ENCODE results near the gene ARSB.

The ARSB gene

GRCh38 chr5:78927657-78928282, 57.3 kb downstream of the ARSB start:
- no peak for TF ChIP-seq CTCF (conservative IDR thresholded peaks at IDR 0.05; ENCODE audit: low read depth, low read length)
- Histone ChIP-seq H3K4me2 (no peak overlapping the region), H3K9ac (no peak overlapping the region), H3K27ac (no peak overlapping the region), H2AFZ (ENCODE audit: low read depth) (no peak overlapping the region), H3K4me1 (ENCODE audit: low read depth, poor library complexity, severe bottlenecking) (no peaks in the 10 kb centered on the region), H3K36me3 (ENCODE audit: insufficient read depth) (no peaks in the 10 kb centered on the region), H3K27me3 (ENCODE audit: insufficient read depth, low read depth) (no peaks in the 10 kb centered on the region), H3K4me3 (IDR thresholded peaks at IDR 0.05; ENCODE audit: insufficient read depth, low read depth, low read length) (no peak overlapping the region), H3K79me2 (ENCODE audit: insufficient read depth, low read depth) (no peaks in the 10 kb centered on the region), H4K20me1 (ENCODE audit: insufficient read depth) (no peaks in the 10 kb centered on the region)

- no peaks in the 10 kb centered on the region for H3K4me1 ChIP-seq (ENCODE audit: low read depth, poor library complexity, severe bottlenecking)
- H3K27ac ChIP-seq, result no peak overlapping the region
- H3K9ac ChIP-seq, result no peak overlapping the region
- H4K20me1 ChIP-seq (ENCODE audit: insufficient read depth), result no peaks in the 10 kb centered on the region
- H3K27me3 ChIP-seq (ENCODE audit: insufficient read depth, low read depth), result no peaks in the 10 kb centered on the region
- H3K4me2 ChIP-seq, result no peak overlapping the region
- no peaks in the 10 kb centered on the region for H3K79me2 ChIP-seq (ENCODE audit: insufficient read depth, low read depth)
- H3K36me3 ChIP-seq (ENCODE audit: insufficient read depth), result no peaks in the 10 kb centered on the region
- H3K4me3 ChIP-seq (IDR thresholded peaks at IDR 0.05; ENCODE audit: insufficient read depth, low read depth, low read length), result no peak overlapping the region
- TF ChIP-seq CTCF (conservative IDR thresholded peaks at IDR 0.05; ENCODE audit: low read depth, low read length), result no peak
- no peak overlapping the region for H2AFZ ChIP-seq (ENCODE audit: low read depth)
Observed at GRCh38 chr5:78926252-78926651, 58.9 kb downstream of the ARSB start.

GRCh38 chr5:78925129-78925876, 59.8 kb downstream of the ARSB start:
- no peaks in the 10 kb centered on the region for H3K36me3 ChIP-seq (ENCODE audit: insufficient read depth)
- no peaks in the 10 kb centered on the region for H3K4me1 ChIP-seq (ENCODE audit: low read depth, poor library complexity, severe bottlenecking)
- H3K27ac ChIP-seq, result no peak overlapping the region
- no peaks in the 10 kb centered on the region for H3K27me3 ChIP-seq (ENCODE audit: insufficient read depth, low read depth)
- no peak overlapping the region for H3K4me2 ChIP-seq
- no peaks in the 10 kb centered on the region for H4K20me1 ChIP-seq (ENCODE audit: insufficient read depth)
- TF ChIP-seq CTCF (conservative IDR thresholded peaks at IDR 0.05; ENCODE audit: low read depth, low read length), result no peak
- no peaks in the 10 kb centered on the region for H3K79me2 ChIP-seq (ENCODE audit: insufficient read depth, low read depth)
- no peak overlapping the region for H3K9ac ChIP-seq
- no peak overlapping the region for H3K4me3 ChIP-seq (IDR thresholded peaks at IDR 0.05; ENCODE audit: insufficient read depth, low read depth, low read length)
- H2AFZ ChIP-seq (ENCODE audit: low read depth), result no peak overlapping the region

- H2AFZ ChIP-seq (ENCODE audit: low read depth), result no peak overlapping the region
- no peak overlapping the region for H3K27ac ChIP-seq
- H3K79me2 ChIP-seq (ENCODE audit: insufficient read depth, low read depth), result no peaks in the 10 kb centered on the region
- H4K20me1 ChIP-seq (ENCODE audit: insufficient read depth), result no peaks in the 10 kb centered on the region
- no peak for TF ChIP-seq CTCF (conservative IDR thresholded peaks at IDR 0.05; ENCODE audit: low read depth, low read length)
- H3K9ac ChIP-seq, result no peak overlapping the region
- H3K4me2 ChIP-seq, result no peak overlapping the region
- H3K4me1 ChIP-seq (ENCODE audit: low read depth, poor library complexity, severe bottlenecking), result no peaks in the 10 kb centered on the region
- H3K27me3 ChIP-seq (ENCODE audit: insufficient read depth, low read depth), result no peaks in the 10 kb centered on the region
- no peaks in the 10 kb centered on the region for H3K36me3 ChIP-seq (ENCODE audit: insufficient read depth)
- H3K4me3 ChIP-seq (IDR thresholded peaks at IDR 0.05; ENCODE audit: insufficient read depth, low read depth, low read length), result no peak overlapping the region
Observed at GRCh38 chr5:78923622-78923970, 61.5 kb downstream of the ARSB start.
